HPDE6-E6E7 (cell line): ENCODE measurements around the gene TMEM121.

Source experiments
- DNase-seq: peaks from one replicate; pipeline ENCODE4 v3.0.0; 2011; ENCODE audit warnings: missing footprints; ENCODE audit errors: extremely low spot score

The TMEM121 gene

GRCh38 chr14:105498430-105499255 is 27.7 kb upstream of the TMEM121 start:
- DNase-seq: no peak

DNA sequence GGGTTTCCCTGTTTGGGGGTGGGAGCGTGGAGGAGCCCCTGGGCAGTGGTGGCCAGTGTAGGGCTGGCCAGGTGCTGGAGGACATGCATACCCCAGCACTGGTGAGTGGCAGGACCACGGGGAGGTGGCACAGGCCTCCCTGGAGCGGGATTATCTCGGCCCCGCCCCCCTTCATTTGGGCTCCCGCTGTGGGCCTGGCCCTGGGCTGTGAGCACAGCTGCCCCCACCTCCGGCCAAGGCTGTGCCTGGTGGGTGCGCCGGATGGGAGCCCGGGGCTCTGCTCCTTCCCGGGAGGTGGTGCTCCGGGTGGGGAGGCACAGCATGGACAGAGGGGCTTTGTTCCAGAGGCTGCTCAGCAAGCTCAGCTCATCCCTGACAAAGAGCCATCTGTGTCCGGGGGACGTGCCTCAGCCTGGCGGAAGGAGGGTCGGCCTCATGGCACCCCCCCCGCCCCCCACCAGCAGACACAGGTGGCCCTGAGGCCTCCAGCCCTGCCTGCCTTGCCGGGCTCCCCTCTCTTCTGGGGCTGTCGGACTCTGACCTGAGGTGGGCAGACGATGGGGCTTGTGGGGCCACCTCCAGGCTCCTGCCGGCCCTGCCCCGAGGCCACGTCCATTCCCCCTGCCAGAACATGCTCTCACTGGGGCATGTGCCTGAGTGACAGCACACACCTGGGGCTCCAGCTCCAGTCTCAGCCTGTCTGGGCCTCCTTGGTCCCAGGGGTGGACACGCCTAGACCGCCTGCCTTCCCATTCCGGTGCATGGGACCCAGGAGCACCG is 26.9 kb upstream of the TMEM121 start:
- DNase-seq: peak; percentile 47

GRCh38 chr14:105500036-105500725 is 26.2 kb upstream of the TMEM121 start:
- DNase-seq: no peak

GRCh38 chr14:105500726-105501101 is 25.7 kb upstream of the TMEM121 start:
- DNase-seq: no peak

GRCh38 chr14:105501504-105502291 is 24.7 kb upstream of the TMEM121 start:
- no peak for DNase-seq

GRCh38 chr14:105502446-105503295 is 23.7 kb upstream of the TMEM121 start:
- no peak for DNase-seq

DNA sequence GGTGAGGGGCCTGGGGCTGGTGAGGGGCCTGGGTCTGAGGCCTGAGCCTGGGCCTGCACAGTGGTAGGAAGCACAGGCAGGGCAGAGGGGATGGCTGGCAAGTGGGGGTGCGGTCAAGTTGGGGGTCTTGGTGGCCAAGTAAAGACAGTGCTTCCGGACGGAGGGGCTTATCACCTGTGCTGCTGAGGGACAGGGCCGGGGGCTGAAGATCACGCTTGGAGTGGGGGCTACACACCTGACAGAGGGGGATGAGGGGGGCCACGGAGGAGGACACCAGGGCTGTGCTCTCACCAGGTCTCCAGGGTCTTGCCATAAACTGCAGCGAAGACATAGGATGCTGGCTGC is 23.1 kb upstream of the TMEM121 start:
- DNase-seq: no peak

DNA sequence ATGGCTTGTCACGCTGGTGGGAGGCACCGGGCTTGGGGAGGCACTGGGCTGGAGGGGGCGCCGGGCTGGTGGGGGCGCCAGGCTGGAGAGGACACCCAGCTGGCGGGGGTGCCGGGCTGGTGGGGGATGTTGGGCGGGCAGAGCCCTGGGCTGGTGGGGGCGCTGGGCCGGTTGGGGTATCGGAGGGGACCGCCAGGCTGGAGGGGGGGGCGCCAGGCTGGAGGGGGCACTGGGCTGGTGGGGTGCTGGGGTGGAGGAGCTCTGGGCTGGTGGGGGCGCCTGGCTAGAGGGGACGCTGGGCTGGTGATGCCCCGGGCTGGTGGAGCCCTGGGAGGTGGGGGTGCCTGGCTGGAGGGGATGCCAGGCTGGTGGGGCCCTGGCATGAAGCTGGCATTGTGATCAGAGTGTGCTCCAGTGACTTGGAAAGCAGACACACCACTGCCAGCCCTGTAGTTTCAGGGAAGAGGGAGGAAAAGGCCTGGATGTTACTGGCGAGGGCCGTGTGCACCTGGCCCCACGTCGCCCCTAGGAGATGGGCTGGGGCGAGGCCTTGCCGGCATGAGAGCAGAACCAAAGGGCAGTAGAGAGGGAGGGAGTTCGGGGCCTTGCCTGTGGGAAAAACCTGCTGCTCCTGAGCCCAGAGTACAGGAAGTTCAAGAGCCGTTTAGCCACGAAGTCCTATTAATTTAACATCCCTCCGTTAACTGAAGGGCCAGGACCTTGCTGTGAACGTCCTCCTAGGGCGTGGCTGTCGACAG is 22.3 kb upstream of the TMEM121 start:
- no peak for DNase-seq

GRCh38 chr14:105505101-105505500 is 21.3 kb upstream of the TMEM121 start:
- DNase-seq: no peak

GRCh38 chr14:105507247-105507646 is 19.1 kb upstream of the TMEM121 start:
- DNase-seq: no peak

DNA sequence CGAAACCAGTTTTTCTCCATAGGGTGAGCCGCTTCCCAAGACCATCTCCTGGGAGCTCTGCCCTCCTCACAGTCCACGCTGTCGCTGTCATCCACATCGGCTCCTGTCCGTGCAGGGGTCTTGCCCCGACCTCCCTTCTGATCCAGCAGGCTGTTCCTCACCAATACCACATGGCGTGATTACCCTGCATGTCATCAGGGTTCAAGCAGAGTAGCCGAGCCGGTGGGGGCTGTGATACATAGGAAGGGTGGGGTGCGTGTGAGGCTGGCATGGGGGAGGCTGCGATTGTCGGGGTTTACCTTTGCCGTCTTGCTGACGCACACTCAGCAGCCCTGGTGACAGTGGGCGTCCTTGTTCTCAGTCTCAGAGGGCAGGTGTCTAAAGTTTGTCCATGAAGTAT is 18.3 kb upstream of the TMEM121 start:
- DNase-seq: no peak

DNA sequence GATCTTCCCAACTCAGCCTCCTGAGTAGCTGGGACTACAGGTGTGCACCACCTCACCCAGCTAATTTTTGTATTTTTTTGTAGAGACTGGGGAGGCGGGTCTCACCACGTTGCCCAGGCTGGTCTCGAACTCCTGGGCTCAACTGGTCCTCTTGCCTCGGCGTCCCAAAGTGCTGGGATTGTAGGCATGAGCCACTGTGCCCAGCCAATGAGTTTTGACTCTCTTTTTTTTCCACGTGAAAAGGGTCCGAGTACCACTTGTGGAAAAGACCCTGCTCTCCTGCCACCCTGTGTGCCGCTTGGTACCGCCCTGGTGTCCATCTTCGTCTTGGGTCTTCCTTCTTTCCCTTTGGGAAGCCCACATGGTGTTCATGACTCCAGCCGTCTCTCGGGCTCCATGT is 17.8 kb upstream of the TMEM121 start:
- no peak for DNase-seq

GRCh38 chr14:105517096-105517495 is 9.3 kb upstream of the TMEM121 start:
- no peak for DNase-seq

DNA sequence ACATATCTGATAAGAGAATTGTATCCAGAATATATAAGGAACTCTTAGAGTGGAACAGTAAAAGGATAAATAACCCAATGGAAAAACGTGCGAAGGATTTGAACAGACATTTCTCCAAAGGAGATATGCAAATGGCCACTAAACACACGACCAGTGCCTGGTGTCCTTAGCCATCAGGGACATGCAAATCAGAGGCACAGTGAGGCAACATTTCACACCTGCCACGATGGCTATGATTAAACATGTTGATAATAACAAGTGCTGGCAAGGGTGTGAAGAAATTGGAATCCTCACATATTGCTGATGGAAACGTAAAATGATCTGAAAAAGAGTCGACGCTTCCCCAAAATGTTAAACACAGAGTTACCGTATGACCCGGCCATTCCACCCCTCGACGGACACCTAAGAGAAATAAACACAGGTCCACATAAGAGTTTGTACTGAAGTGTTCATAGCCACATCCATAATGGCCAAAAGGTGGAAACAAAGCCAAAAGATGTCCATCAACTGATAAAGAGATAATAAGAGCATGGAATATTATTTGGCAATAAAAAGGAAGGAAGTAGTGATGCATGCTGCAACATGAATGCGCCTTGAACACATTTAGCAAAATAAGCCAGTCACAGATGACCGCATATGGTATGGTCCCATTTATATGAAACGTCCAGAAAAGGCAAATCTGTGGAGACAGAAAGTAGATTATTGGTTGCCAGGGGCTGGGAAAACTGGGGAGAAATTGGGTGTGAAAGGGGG is 6.3 kb upstream of the TMEM121 start:
- no peak for DNase-seq

DNA sequence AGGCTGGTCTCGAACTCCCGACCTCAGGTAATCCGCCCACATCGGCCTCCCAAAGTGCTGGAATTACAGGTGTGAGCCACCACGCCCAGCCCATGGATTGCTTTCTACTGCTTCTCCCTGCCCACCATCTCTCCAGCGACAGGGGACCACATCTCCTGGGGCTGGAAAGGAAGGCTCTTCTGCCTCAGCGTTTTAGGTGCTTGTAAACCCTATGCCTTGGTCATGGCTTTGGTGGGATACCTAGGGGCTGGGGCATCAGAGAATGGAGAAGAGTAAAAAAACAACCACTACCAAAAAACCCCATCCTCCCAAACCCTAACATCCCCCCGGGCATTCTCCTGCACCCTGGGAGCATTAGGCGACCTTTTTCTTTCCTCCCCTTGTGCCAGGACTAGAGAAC is 1.1 kb upstream of the TMEM121 start:
- no peak for DNase-seq

- no peak for DNase-seq
Observed at GRCh38 chr14:105526776-105527380, 495 bp downstream of the TMEM121 start.

GRCh38 chr14:105527381-105527825 is 1.0 kb downstream of the TMEM121 start:
- no peak for DNase-seq

DNA sequence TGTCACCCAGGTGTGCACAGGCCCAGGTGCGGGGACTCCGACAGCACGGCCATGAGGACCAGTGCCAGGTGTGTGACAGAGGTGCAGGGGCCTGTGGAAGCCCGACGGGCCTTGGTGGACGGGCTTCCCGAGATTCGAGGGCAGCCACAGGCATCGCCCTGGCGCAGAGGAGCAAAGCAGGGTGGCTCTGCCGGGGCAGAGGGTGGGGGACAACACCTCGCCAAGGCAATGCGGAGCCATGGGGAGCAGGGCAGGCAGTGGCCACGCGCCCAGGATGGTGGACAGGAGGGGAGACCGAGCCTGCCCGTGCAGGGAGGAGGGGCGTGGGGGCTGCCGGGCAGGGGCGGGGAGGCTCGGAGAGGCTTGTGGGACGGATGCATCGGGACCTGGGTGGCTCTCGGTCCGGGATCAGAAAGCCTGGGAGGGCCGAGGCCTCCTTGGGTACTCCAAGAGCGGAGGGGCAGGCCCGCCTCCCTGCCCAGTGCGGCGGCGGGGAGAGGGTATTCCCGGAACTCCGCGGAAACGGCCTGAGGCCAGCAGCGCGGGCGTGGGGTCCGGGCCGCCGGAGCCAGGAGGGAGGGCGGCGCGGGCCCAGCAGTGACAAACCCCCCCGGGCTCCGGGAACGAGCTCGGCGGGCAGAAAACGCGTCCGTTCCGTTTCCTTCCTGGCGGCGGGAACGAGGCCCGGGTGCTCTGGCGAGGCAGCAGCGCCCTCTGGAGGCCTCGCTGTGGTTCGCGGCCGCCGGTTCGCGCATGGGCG is 1.6 kb downstream of the TMEM121 start:
- peak; percentile 84 for DNase-seq
